ENCODE results near the gene GATM. TPM values are rescaled to one million over a fixed set of nuclear protein-coding genes. Genes with fewer than 3 reads are reported as not detected.

GATM gene
- total RNA-seq, 1 donor from 2014 or later, result 12.1 TPM

DNA sequence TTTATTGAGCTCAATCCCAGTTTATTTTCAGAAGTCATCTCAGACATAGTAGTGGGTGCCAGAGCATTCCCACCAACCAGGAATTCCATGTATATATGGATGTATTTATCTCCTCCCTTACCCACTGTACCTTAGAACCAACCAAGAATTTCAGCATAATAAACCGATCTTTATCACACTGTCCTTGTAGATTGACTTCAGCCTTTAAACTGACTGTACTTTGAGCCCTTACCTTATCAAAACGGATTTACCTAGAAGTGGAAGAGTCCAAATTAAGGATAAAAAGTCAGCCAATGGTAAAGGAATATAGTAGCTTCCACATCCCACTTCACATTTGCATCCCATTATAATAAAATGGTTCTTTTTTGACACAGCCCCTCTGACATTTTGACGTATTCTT lies 37.9 kb downstream of the GATM start:
- H3K36me3 ChIP-seq (ENCODE audit: control insufficient read depth, insufficient read depth, low read length), result no peaks in the 10 kb centered on the region
- DNase-seq (ENCODE audit: low read depth), result no peak
- no peaks in the 10 kb centered on the region for H3K27me3 ChIP-seq (ENCODE audit: control insufficient read depth, insufficient read depth, low read length)
- TF ChIP-seq, protein P1, sequence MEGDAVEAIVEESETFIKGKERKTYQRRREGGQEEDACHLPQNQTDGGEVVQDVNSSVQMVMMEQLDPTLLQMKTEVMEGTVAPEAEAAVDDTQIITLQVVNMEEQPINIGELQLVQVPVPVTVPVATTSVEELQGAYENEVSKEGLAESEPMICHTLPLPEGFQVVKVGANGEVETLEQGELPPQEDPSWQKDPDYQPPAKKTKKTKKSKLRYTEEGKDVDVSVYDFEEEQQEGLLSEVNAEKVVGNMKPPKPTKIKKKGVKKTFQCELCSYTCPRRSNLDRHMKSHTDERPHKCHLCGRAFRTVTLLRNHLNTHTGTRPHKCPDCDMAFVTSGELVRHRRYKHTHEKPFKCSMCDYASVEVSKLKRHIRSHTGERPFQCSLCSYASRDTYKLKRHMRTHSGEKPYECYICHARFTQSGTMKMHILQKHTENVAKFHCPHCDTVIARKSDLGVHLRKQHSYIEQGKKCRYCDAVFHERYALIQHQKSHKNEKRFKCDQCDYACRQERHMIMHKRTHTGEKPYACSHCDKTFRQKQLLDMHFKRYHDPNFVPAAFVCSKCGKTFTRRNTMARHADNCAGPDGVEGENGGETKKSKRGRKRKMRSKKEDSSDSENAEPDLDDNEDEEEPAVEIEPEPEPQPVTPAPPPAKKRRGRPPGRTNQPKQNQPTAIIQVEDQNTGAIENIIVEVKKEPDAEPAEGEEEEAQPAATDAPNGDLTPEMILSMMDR (IDR thresholded peaks at IDR 0.05; ENCODE audit: insufficient read depth, low read length, poor library complexity, severe bottlenecking), result no peak
- no peak overlapping the region for H3K4me3 ChIP-seq (ENCODE audit: low read depth, low read length)

DNA sequence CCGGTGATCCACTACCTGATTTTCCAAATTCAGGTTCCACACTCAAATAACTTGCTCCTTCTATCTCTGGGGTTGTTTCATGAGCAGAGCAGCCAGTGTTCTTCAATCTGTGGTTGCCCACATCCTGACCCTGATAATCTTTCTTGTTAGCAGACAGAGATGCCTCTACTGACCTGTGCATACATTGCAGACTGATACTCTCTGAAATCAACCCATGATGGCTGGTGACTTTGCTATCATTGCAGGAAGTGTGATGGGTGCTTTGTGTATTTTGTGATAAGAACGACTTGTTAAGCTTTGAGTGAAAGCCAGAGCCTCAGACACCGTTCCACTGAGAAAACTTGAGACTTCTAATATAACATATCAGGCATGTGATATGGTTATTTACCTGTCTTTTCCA lies 39.9 kb downstream of the GATM start:
- no peak overlapping the region for H3K4me3 ChIP-seq (ENCODE audit: low read depth, low read length)
- TF ChIP-seq, protein P1 (IDR thresholded peaks at IDR 0.05; ENCODE audit: insufficient read depth, low read length, poor library complexity, severe bottlenecking), result no peak
- DNase-seq (ENCODE audit: low read depth), result no peak
- H3K27me3 ChIP-seq (ENCODE audit: control insufficient read depth, insufficient read depth, low read length), result no peaks in the 10 kb centered on the region
- H3K36me3 ChIP-seq (ENCODE audit: control insufficient read depth, insufficient read depth, low read length), result no peaks in the 10 kb centered on the region

DNA sequence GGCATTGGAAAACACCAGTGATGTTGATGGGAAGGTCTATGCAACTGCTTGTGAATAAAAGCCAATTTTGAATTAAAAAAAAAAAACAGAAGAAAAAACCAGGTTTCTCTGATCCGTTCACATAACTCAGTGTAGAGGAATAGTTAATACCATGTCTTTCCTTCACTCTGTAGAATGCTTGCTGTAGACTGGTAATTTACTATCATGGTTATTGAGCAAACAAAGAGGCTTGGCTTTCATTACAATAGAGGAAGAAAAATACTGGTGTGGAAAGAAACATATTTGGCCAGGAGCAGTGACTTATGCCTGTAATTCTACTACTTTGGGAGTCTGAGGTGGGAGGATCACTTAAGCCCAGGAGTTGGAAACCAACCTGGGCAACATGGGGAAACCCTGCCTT lies 41.1 kb downstream of the GATM start:
- no peaks in the 10 kb centered on the region for H3K36me3 ChIP-seq (ENCODE audit: control insufficient read depth, insufficient read depth, low read length)
- DNase-seq (ENCODE audit: low read depth), result no peak
- TF ChIP-seq, protein P1 (IDR thresholded peaks at IDR 0.05; ENCODE audit: insufficient read depth, low read length, poor library complexity, severe bottlenecking), result no peak
- H3K4me3 ChIP-seq (ENCODE audit: low read depth, low read length), result no peak overlapping the region
- no peaks in the 10 kb centered on the region for H3K27me3 ChIP-seq (ENCODE audit: control insufficient read depth, insufficient read depth, low read length)

DNA sequence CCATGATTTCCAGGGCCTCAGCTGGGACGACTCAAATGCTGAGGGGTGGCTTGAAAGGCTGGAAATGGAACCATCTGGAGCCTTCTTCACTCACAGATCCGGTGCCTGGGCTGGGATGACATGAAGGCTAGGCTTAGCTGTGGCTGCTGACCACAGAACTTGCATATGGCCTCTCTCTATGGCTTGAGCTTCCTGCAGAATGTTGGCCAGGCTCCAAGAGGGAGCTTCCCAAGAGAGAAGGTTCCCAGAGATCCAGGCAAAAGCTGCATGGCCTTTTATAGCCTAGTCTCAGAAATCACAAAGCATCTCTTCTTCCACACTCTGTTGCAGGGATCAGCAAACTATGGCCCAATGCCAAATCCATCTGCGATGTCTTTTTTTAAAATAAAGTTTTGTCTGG lies 44.8 kb downstream of the GATM start:
- Histone ChIP-seq H3K36me3 (ENCODE audit: control insufficient read depth, insufficient read depth, low read length) (no peaks in the 10 kb centered on the region), H3K4me3 (ENCODE audit: low read depth, low read length) (no peak overlapping the region), H3K27me3 (ENCODE audit: control insufficient read depth, insufficient read depth, low read length) (no peaks in the 10 kb centered on the region)
- TF ChIP-seq, protein P1 (IDR thresholded peaks at IDR 0.05; ENCODE audit: insufficient read depth, low read length, poor library complexity, severe bottlenecking), result no peak
- no peak for DNase-seq (ENCODE audit: low read depth)

DNA sequence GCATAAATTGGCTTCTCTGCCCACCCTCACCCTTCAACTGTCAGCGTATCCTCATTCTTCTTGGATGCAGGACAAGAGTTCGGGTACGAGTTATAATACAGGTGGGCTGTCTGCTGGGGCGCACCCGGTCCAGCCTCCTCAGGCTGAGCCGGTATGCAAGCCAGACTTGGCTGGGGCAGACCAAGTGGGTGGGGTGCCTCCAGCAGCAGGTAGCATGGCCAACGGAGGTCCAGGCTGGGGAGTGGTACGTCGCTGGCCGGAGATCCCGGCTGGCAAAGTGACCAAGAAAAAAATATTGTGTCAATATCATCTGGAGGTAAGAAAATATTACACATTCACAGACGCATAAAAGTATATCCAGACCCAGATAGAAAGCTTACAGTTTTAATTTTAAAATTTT lies 45.6 kb downstream of the GATM start:
- Histone ChIP-seq H3K36me3 (ENCODE audit: control insufficient read depth, insufficient read depth, low read length) (no peaks in the 10 kb centered on the region), H3K27me3 (ENCODE audit: control insufficient read depth, insufficient read depth, low read length) (no peaks in the 10 kb centered on the region), H3K4me3 (ENCODE audit: low read depth, low read length) (no peak overlapping the region)
- TF ChIP-seq, protein P1 (IDR thresholded peaks at IDR 0.05; ENCODE audit: insufficient read depth, low read length, poor library complexity, severe bottlenecking), result no peak
- no peak for DNase-seq (ENCODE audit: low read depth)

DNA sequence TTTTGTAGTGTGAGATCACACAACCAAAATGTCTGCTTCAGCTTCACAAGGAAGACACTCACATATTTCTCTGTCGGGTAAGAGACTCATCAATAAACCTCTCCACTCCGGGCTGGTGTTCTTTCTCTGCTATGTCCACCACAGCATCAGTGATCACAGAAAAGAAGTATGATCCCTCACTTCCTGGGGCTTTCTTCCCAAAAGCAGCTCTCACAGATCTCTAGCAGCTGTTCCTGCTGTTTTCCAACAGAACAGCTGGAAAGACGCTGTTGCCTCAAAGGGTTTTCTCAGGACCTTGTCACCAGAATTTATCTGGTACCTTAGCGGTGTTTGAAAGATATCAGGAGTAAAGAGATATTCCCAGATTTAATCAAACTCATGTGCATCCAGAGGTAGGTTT lies 46.4 kb downstream of the GATM start:
- H3K4me3 ChIP-seq (ENCODE audit: low read depth, low read length), result no peak overlapping the region
- TF ChIP-seq, protein P1 (IDR thresholded peaks at IDR 0.05; ENCODE audit: insufficient read depth, low read length, poor library complexity, severe bottlenecking), result no peak
- DNase-seq (ENCODE audit: low read depth), result no peak
- no peaks in the 10 kb centered on the region for H3K36me3 ChIP-seq (ENCODE audit: control insufficient read depth, insufficient read depth, low read length)
- H3K27me3 ChIP-seq (ENCODE audit: control insufficient read depth, insufficient read depth, low read length), result no peaks in the 10 kb centered on the region

All from kidney epithelial cell (primary cell).